OCI-LY3 (cell line): ENCODE data around the gene HERC3.

Source experiments
- EZH2phosphoT487 ChIP-seq: fragments of 200-600 bp; shearing (Covaris generic); IDR thresholded peaks from 2 replicates; pipeline ENCODE4 v1.6.1; 2018; ENCODE audit warnings: antibody characterized with exemption, mixed run types, low read depth
- TF ChIP-seq, protein P1 (sequence below): fragments of 200-600, 300-600 bp; sonication (generic); IDR thresholded peaks from 2 replicates; pipeline ENCODE4 v1.5.1; 2014; ENCODE audit warnings: antibody characterized with exemption, low read length, low read depth

DNA sequence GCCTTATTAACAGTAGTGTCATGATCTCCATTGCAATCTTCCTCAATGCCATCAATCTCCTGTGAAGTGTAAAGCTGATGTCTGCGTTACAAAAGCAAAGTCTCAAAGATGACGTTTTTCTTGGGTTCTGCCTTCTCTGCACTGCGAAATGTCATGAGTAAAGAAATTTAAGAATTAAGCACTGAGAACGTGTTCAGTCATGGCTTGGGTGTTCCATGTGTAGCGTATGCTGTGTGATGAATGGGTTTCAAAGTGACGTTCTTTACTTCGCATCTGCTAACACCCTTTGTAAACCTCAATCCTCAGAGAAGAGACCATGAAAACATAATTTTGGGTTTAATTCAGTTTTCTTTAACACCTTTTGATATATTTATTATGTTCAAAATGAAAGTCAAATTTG, 104.3 kb downstream of the HERC3 start:
- TF ChIP-seq, protein P1, sequence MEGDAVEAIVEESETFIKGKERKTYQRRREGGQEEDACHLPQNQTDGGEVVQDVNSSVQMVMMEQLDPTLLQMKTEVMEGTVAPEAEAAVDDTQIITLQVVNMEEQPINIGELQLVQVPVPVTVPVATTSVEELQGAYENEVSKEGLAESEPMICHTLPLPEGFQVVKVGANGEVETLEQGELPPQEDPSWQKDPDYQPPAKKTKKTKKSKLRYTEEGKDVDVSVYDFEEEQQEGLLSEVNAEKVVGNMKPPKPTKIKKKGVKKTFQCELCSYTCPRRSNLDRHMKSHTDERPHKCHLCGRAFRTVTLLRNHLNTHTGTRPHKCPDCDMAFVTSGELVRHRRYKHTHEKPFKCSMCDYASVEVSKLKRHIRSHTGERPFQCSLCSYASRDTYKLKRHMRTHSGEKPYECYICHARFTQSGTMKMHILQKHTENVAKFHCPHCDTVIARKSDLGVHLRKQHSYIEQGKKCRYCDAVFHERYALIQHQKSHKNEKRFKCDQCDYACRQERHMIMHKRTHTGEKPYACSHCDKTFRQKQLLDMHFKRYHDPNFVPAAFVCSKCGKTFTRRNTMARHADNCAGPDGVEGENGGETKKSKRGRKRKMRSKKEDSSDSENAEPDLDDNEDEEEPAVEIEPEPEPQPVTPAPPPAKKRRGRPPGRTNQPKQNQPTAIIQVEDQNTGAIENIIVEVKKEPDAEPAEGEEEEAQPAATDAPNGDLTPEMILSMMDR: no peak
- no peak for TF ChIP-seq EZH2phosphoT487
